GM13976 (cell line): ENCODE measurements around the gene CARD10.

ENCODE experiments used
- DNase-seq: peaks from one replicate; pipeline ENCODE4 v3.0.0; 2012; ENCODE audit warnings: low spot score
- CTCF ChIP-seq: IDR thresholded peaks from 2 replicates; pipeline ENCODE4 v1.5.1; 2012; ENCODE audit warnings: borderline replicate concordance, mild to moderate bottlenecking; ENCODE audit not compliant: insufficient read depth; ENCODE audit errors: extremely low read depth, missing control alignments, control extremely low read depth
- in situ Hi-C: fragments of 300-500 bp; cut with MboI; formaldehyde crosslinking; loops from one replicate; pipeline ENCODE4 v1.12.0; 2022; ENCODE audit warnings: low sequenced_read_pairs, mixed read lengths, inconsistent platforms; ENCODE audit not compliant: unreplicated experiment

Gene CARD10

GRCh38 chr22:37481347-37481907 lies 37.8 kb downstream of the CARD10 start:
- no peak for DNase-seq
- in situ Hi-C loops: no loop called here
- TF ChIP-seq CTCF: no peak

DNA sequence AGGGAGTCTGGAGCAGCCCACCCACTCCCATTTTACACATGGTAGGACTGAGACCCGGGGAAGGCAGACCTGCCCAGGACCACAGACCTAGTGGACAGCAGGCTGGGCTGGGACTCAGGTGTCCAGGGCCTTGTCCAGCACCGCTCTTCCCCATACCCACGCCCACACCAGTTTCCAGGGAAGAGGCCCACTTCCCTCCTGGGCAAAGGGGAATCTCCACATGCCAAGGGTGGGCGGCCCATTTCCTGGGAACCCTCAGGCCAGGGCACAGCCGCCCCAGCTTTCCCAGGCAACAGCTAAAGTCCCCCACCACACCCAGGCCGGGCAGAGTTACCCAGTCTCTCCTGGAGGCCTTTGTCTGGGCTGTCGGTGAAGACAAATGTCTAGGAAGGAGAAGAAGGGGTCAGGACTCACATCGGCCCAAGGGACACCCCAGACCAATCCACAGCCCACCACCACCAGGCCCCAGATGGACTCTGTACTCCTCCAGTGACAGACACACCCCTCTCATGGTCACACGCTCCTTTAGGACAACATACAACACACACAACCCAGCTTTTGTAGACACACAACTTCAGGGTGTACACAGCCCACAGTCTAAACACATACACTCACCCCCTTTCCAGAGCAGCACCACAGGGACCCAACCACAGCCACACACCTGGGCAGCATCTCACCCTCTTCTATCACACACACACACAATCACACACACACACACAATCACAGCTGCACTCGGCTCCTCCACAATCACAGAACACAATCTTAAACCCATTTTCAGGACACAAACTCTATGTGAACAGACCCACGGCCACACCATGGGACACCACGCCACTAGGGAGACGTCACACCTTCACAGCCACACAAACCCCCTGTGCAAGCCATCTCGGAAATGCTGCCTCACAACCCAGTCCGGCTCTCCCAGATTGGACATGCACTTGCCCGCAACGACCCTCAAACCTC lies 38.5 kb downstream of the CARD10 start:
- no peak for TF ChIP-seq CTCF
- in situ Hi-C loops: no loop called here
- no peak for DNase-seq

DNA sequence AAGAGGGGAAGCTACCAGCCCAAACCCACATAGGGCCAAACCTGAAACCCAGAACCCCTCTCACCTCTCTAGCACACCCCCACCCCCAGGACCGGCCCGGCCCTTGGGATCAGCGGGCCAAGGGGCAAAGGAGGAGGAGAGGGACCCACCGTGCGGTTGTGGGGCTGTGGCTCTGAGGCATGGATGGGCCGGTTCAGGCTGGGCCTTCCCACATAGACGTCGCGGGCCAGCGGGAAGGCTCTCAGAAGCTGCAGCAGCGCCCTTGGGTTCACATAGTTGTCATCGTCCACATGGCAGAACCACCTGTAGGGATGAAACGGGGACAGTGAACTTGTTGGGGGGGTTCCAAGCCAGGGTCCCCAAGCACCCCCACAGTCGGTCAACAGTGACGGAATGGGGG lies 40.0 kb downstream of the CARD10 start:
- no peak for TF ChIP-seq CTCF
- in situ Hi-C loops: no loop called here
- DNase-seq: no peak

GRCh38 chr22:37476389-37477329 lies 42.6 kb downstream of the CARD10 start:
- in situ Hi-C loops: no loop called here
- no peak for TF ChIP-seq CTCF
- no peak for DNase-seq

DNA sequence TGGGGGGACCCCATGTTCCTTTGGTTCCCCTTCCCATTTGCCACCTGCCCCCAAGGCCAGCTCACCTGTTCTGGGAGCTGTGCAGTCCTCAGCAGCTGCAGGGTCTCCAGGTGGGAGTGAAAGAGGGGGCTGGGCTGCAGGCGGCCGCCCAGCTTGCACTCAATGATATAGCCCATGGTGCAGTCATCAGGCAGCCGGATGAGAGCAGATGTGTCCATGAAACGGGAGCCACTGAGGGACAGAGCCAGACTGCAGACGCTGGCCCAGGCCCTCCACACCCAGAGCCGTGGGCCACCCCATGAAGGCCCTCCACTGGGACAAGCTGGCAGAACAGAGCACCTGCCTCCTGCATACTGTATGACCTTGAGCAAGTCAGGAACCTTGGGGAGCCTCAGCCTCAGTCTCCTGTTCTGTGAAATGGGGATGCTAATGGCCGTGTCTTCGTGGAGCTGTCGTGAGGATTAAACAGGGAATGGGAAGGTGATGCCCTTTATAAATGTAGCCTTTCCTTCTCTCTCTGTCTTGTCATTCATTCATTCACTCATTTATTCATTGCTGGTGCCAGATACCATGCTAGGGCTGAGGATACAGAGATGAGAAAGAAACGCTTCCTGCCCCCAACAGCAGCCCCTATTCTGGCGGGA lies 44.6 kb downstream of the CARD10 start:
- in situ Hi-C loops: no loop called here
- no peak for TF ChIP-seq CTCF
- DNase-seq: no peak

GRCh38 chr22:37473437-37473946 lies 45.7 kb downstream of the CARD10 start:
- in situ Hi-C loops: no loop called here
- no peak for TF ChIP-seq CTCF
- DNase-seq: no peak
